Activated CD4-positive, alpha-beta T cell treated with anti-CD3 and anti-CD28 coated beads for 36 hours (primary cell): ENCODE measurements around the gene CTXN1. TPM values are rescaled to one million over a fixed set of nuclear protein-coding genes. Genes with fewer than 3 reads are reported as not detected.

ENCODE experiments used
- ATAC-seq: fragments of 200-7000 bp; cut with Tn5 transposase; one replicate; pipeline ENCODE4 v1.10.0; 2021; ENCODE audit warnings: mild to moderate bottlenecking, moderate library complexity
- CTCF ChIA-PET: fragments of 350-600 bp; sonication (Branson Sonifier 250); formaldehyde crosslinking; loops from one replicate; lab custom pipeline; 2021; ENCODE audit warnings: antibody characterized with exemption; lab: Charles Lee
- POLR2A ChIA-PET: fragments of 350-600 bp; sonication (Branson Sonifier 250); formaldehyde crosslinking; loops from one replicate; lab custom pipeline; 2021; ENCODE audit warnings: antibody characterized with exemption, inconsistent platforms; lab: Charles Lee
- DNase-seq: peaks from one replicate; pipeline ENCODE4 v3.0.0-alpha.2; 2020
- H3K27ac Mint-ChIP-seq: one replicate; pipeline ENCODE4 v1.8.0; 2021; ENCODE audit warnings: mixed read lengths
- H3K27me3 Mint-ChIP-seq: one replicate; pipeline ENCODE4 v1.8.0; 2021; ENCODE audit warnings: mixed read lengths
- H3K36me3 Mint-ChIP-seq: one replicate; pipeline ENCODE4 v1.8.0; 2021; ENCODE audit warnings: low read depth, mixed read lengths
- H3K4me1 Mint-ChIP-seq: one replicate; pipeline ENCODE4 v1.8.0; 2021; ENCODE audit warnings: mixed read lengths
- H3K4me3 Mint-ChIP-seq: one replicate; pipeline ENCODE4 v1.8.0; 2021; ENCODE audit warnings: mild to moderate bottlenecking, moderate library complexity, mixed read lengths
- H3K9me3 Mint-ChIP-seq: one replicate; pipeline ENCODE4 v1.8.0; 2021; ENCODE audit warnings: low read depth, mixed read lengths
- intact Hi-C, 2 experiments: fragments of 100-400 bp; cut with DNase I in 1 of 2; cut with micrococcal nuclease in 1 of 2; formaldehyde crosslinking; loops; one replicate each; pipeline versions ENCODE4 v1.14.2 to v1.15.1; 2022 to 2024; cut with DNase I, micrococcal nuclease
- total RNA-seq, 2 experiments: library from RNA; stranded (reverse); gene quantifications; one replicate each; pipeline ENCODE4 v1.2.3, GENCODE V29; 2021

The CTXN1 gene
- total RNA-seq, 2 experiments from 2014 or later = 0.47 to 0.82 TPM

DNA sequence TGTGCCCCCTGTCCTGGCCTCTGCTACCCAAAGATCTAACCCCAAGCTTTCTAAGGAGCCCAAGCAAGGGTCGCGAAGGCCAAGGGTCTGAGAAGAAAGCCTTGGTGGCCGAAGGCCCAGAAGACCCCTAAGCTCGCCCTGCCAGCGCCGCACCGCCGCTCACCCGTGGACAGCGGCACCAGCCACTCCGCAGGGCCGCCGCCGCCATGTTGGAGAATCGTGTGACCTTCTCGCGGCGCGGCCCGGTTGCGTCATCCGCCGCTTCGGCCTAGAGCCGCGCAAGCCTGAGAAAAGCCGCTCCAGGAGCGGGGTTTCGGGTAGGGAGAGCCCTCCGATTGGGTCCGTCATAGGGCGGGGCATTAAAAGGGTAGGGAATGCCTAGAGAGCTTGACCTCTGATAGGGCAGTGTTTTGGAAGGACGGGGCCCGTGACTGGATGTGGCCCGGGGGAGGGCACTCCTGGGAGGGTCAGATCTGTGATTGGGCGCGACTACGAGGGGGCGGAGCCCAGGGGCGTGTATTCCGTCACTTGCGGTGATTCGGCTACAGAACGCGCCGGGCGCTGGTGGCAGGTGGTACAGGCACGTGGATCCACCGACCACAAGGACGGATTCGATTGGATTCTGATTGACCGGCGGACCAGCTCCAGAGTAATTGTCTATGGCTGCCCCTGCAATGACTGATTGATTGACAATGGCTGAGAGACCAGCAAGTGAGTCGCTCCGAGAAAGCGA, 17.7 kb upstream of the CTXN1 start, which contains the start of gene TIMM44:
TSS of gene TIMM44 (minus strand) at position 223 of the 733 bp plus-strand sequence. CDS start at position 208, 15 bp downstream.
- POLR2A ChIA-PET = interaction anchor here (0.5 to 2.3 kb wide), 11 partner anchors 14 to 762 kb away, joined by 3 to 10 read pairs (median 3); partner anchors contain the start of genes MAP2K7, PET100, SNAPC2 and XAB2
- peak within 1 kb of the TSS; percentile 90 for H3K4me3 Mint-ChIP-seq
- H3K4me1 Mint-ChIP-seq = peaks cover 30% of the 10 kb centered on the region
- intact Hi-C loops = loop anchor here (1.0 to 10.0 kb wide), 18 partner anchors 18 to 447 kb away; partner anchors contain the start of genes ELAVL1 (in 2 of the 2), MAP2K7 (in 2 of the 2), NDUFA7 (in 2 of the 2) and RPS28 (in 2 of the 2)
- H3K36me3 Mint-ChIP-seq = peaks cover 18% of the 10 kb centered on the region
- no peaks in the 10 kb centered on the region for H3K9me3 Mint-ChIP-seq
- H3K27me3 Mint-ChIP-seq = no peaks in the 10 kb centered on the region
- DNase-seq (peak; percentile 99), ATAC-seq (peak; percentile 99)
- CTCF ChIA-PET = interaction anchor here (0.5 to 2.4 kb wide), 32 partner anchors 8 to 592 kb away, joined by 3 to 24 read pairs (median 4); partner anchors contain the start of genes CTXN1, ELAVL1, MAP2K7 and MARCHF2
- H3K27ac Mint-ChIP-seq = peak within 1 kb of the TSS; percentile 90

DNA sequence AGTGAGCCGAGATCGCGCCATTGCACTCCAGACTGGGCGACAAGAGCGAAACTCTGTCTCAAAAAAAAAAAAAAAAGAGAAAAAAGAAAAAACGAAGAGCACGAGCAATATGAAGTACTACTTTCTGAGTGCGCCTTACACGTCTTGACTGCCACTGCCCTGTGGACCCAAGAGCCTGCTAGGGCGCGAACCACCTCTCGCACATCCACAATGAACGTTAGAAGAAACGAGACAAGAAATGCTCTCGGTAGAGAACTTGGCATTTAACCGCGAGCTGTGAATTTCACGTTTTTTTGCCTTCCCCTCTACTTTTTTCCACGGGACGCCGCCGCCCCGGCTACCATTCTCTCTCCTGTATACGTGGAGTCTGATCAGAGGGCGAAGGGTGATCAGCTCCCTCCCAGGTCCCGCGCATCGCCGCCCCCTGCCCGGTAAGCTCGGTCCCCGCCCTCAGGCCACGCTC, 17.1 kb upstream of the CTXN1 start:
- Mint-ChIP-seq H3K4me3 (peak overlapping the region; percentile 90), H3K36me3 (peaks cover 18% of the 10 kb centered on the region), H3K9me3 (no peaks in the 10 kb centered on the region), H3K27ac (peak overlapping the region; percentile 90), H3K27me3 (no peaks in the 10 kb centered on the region), H3K4me1 (peaks cover 30% of the 10 kb centered on the region)
- ATAC-seq (peak; percentile 4), DNase-seq (no peak)
- CTCF ChIA-PET = interaction anchor here (0.6 to 2.4 kb wide), 16 partner anchors 9 to 592 kb away, joined by 3 to 24 read pairs (median 4); partner anchors contain the start of genes CTXN1, ELAVL1, MAP2K7 and SNAPC2
- POLR2A ChIA-PET = interaction anchor here (0.6 to 2.3 kb wide), 8 partner anchors 14 to 391 kb away, joined by 3 to 10 read pairs (median 4); partner anchors contain the start of genes MAP2K7, PET100, SNAPC2 and XAB2
- intact Hi-C loops = loop anchor here (1.0 to 10.0 kb wide), 14 partner anchors 18 to 447 kb away; partner anchors contain the start of genes MAP2K7 (in 2 of the 2), NDUFA7 (in 2 of the 2), RPS28 (in 2 of the 2) and SNAPC2 (in 2 of the 2)

DNA sequence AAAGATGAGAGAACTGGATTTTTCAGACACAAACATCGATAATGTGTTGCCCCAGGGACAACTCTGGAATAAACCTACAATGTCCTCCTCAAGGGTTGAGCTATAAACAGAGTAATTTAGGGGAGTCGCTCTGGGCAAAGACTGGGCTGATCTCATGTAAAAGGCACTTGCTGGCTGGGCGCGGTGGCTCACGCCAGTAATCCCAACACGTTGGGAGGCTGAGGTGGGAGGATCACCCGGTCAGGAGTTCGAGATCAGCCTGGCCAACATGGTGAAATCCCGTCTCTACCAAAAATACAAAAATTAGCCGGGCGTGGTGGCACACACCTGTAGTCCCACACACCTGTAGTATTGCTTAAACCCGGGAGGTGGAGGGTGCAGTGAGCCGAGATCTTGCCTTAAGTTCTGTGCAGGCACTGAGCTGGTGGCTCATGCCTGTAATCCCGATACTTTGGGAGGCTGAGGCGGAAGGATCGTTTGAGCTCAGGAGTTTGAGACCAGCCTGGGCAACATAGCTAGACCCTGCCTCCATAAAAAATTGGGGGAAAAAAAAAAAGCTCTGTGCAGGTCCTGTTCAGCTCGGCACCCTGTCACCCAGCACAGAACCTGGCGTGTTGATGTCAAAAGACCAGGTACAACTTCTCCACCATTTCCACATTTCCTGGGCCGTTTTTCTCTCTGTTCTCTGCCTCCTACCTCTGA, 16.1 kb upstream of the CTXN1 start:
- H3K27me3 Mint-ChIP-seq = no peaks in the 10 kb centered on the region
- peaks cover 30% of the 10 kb centered on the region for H3K4me1 Mint-ChIP-seq
- peaks cover 23% of the 10 kb centered on the region for H3K36me3 Mint-ChIP-seq
- ChIA-PET POLR2A (interaction anchor here (0.6 to 0.9 kb wide), 2 partner anchors 13 to 140 kb away, joined by 3 to 5 read pairs; no protein-coding TSS in a partner anchor), CTCF (interaction anchor here (2.2 kb wide), 1 partner anchor 81 kb away, joined by 7 read pairs; no protein-coding TSS in a partner anchor)
- H3K9me3 Mint-ChIP-seq = no peaks in the 10 kb centered on the region
- DNase-seq = no peak
- no peak overlapping the region for H3K27ac Mint-ChIP-seq
- ATAC-seq = no peak
- intact Hi-C loops = loop anchor here in 1 of 2 experiments (5.0 to 10.0 kb wide), 2 partner anchors 313 to 380 kb away; partner anchors contain the start of genes NDUFA7 and RPS28
- peak overlapping the region; percentile 90 for H3K4me3 Mint-ChIP-seq

DNA sequence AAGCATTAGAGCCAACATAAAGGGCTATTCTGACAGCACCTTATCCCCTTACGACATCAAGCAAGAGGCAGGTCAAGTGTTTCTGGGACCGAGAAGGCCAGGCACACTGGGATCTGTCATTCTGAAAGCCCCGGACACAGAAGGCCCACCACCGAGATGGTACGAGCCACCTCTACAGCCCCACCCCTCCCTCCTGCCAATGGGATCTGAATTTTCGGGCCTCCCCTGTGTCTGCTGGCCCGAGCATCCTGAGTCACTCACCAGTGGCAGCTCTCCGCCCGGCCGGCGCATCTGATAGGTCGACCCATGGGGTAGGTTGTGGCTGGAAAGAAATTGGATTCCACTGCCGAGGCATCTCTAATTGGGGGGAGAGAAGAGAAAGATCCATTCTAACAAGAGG, 14.9 kb upstream of the CTXN1 start:
- no peaks in the 10 kb centered on the region for H3K27me3 Mint-ChIP-seq
- no peaks in the 10 kb centered on the region for H3K9me3 Mint-ChIP-seq
- ATAC-seq = no peak
- H3K27ac Mint-ChIP-seq = peak overlapping the region; percentile 25
- no peak overlapping the region for H3K4me3 Mint-ChIP-seq
- DNase-seq = no peak
- H3K36me3 Mint-ChIP-seq = peaks cover 29% of the 10 kb centered on the region
- peaks cover 30% of the 10 kb centered on the region for H3K4me1 Mint-ChIP-seq
- ChIA-PET CTCF (interaction anchor here (0.8 to 2.2 kb wide), 2 partner anchors 12 to 79 kb away, joined by 4 to 7 read pairs; no protein-coding TSS in a partner anchor), POLR2A (no interaction called here)
- intact Hi-C loops = loop anchor here in 1 of 2 experiments (5.0 to 10.0 kb wide), 2 partner anchors 314 to 381 kb away; partner anchors contain the start of genes NDUFA7 and RPS28

DNA sequence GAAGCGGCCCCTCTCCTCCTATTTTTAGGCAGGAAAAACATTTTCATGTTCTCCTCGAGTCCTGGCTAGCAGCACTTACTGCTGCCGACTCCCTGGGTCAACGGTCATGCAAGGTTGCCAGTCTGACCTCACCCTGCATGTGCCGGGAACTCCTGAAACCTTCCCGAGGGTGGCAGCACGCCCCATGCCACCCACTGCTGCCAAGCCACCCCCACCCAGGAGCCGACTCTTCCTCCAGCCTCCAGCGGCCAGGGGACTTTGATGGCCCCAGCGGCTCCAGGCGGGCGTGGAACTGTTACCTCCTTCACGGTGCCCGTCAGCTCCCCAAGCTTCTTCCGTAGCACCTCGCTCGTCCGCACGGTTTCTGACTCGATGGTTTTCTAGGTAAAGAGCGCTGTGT, 8.8 kb upstream of the CTXN1 start:
- Mint-ChIP-seq H3K4me3 (no peak overlapping the region), H3K4me1 (peaks cover 6% of the 10 kb centered on the region), H3K27me3 (no peaks in the 10 kb centered on the region), H3K27ac (no peak overlapping the region), H3K9me3 (no peaks in the 10 kb centered on the region), H3K36me3 (peaks cover 39% of the 10 kb centered on the region)
- DNase-seq (no peak), ATAC-seq (no peak)
- POLR2A ChIA-PET = no interaction called here
- CTCF ChIA-PET = no interaction called here
- intact Hi-C loops = no loop called here

DNA sequence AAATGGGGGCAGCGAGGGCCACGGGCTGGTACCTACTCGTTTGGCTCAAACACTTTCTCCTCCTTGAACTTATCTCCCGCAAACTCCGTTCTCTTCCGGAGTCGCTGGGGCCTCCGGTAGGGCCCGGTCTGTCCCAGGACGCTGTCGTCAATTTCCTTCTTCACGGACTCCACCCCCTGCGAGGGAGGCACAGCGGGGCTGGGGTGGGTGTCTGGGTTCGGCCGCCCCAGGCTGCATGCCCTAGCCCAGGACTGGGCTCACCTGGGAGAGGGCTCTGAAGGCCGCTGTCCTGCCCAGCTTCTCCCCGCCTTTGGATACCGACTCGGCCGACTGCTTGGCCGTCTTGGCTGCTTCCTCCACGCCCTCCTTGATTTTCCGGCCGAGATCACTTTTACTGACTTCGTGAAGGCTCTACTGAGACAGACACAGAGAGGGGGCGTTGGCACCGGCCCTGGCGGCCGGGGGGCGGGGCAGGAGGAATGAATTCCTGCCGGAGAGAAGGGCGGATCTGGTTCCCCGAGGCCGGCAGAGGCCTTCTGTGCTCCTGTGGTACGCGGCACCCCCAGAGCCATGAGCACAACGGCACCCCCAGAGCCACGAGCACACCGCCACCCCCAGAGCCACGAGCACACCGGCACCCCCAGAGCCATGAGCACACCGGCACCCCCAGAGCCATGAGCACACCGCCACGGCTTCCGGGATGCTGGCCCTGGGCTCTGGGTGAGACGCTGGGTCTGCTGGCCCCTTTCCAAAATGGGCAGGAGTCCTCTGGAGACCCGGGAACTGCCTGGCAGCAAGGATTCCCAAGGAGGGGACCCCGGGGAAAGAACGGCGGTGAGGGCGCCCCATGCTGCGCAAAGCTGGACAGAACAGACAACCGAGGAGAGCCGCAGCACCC, 8.1 kb upstream of the CTXN1 start:
- intact Hi-C loops = no loop called here
- Mint-ChIP-seq H3K27me3 (no peaks in the 10 kb centered on the region), H3K4me3 (no peak overlapping the region), H3K27ac (no peak overlapping the region), H3K4me1 (peaks cover 11% of the 10 kb centered on the region), H3K9me3 (no peaks in the 10 kb centered on the region), H3K36me3 (peaks cover 40% of the 10 kb centered on the region)
- ATAC-seq (no peak), DNase-seq (no peak)
- ChIA-PET POLR2A (no interaction called here), CTCF (no interaction called here)

DNA sequence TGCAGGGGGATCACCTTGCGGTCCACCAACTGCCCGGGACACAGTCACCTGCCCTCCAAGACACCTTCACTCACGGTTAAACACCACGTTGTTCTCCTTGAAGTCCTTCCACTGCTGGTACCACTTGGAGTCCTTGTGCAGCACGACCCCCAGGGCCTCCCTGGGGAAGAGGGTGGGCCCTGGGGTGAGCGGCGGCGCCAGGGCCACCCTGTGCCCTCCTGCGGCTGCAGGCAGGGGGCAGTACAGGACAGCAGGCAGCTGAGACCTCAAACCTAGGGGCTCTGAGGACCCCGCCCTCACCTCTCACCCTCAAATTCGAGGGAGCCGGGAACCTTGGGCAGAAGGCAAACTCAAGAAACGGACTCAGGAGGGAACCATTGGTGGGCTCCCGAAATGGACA, 7.5 kb upstream of the CTXN1 start:
- peaks cover 12% of the 10 kb centered on the region for H3K4me1 Mint-ChIP-seq
- intact Hi-C loops = no loop called here
- H3K4me3 Mint-ChIP-seq = no peak overlapping the region
- ATAC-seq = no peak
- H3K27me3 Mint-ChIP-seq = no peaks in the 10 kb centered on the region
- ChIA-PET CTCF (no interaction called here), POLR2A (no interaction called here)
- H3K9me3 Mint-ChIP-seq = no peaks in the 10 kb centered on the region
- peaks cover 39% of the 10 kb centered on the region for H3K36me3 Mint-ChIP-seq
- no peak overlapping the region for H3K27ac Mint-ChIP-seq
- no peak for DNase-seq

DNA sequence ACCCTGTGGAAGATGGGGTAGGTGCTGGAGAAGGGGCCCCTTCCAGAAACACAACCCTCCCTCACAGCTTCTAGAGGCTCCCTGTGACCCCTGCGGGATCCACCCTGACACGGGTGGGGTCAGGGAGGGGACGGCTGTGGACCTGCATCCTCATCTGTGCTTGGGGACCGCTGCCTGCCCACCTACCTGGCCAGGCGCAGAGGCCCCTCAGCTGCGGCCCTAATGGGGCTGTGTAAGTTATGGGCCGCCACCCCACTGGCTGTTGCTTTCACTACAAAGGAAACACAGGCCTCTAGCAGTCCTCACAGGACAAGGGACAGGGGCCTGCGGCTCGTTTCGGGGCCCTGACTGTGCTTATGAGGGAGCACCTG, 7.0 kb upstream of the CTXN1 start:
- Mint-ChIP-seq H3K4me3 (no peak overlapping the region), H3K9me3 (no peaks in the 10 kb centered on the region), H3K4me1 (peaks cover 16% of the 10 kb centered on the region), H3K27me3 (no peaks in the 10 kb centered on the region), H3K27ac (no peak overlapping the region), H3K36me3 (peaks cover 39% of the 10 kb centered on the region)
- intact Hi-C loops = no loop called here
- ChIA-PET CTCF (no interaction called here), POLR2A (no interaction called here)
- DNase-seq = no peak
- ATAC-seq = no peak

DNA sequence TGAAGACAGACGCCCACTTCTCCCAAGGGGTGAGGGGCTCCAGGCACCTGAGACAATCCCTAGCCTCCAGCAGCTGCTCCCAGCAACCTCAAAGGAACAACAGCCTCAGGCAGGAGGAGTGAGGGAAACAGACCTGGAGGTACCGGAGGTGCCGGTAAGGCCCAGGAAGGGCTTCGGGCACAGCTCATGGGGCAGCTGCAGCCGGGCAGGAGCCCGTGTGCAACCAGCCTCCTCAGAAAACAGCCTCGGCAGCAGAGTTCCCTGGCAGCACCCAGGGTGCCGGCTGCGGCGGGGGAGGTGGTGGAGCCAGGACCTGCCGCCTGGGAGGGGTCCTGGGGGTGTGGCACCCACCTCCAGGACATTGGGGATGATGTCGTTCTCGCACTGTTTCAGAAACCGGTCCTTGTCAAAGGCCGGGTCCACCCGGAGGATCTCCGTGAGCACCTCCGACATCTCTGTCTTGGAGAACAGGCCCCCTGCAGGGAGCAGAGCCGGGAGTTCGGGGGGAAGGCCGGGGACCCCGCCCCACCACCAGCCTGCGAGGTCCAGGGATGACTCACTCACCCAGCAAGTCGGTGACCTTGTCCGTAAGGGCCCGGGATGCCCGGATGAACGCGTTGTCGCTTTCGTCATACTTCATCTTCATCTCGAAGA, 6.5 kb upstream of the CTXN1 start:
- POLR2A ChIA-PET = no interaction called here
- Mint-ChIP-seq H3K27me3 (no peaks in the 10 kb centered on the region), H3K36me3 (peaks cover 35% of the 10 kb centered on the region), H3K4me1 (peaks cover 16% of the 10 kb centered on the region), H3K9me3 (no peaks in the 10 kb centered on the region), H3K27ac (no peak overlapping the region), H3K4me3 (no peak overlapping the region)
- ATAC-seq = no peak
- intact Hi-C loops = no loop called here
- DNase-seq = no peak
- CTCF ChIA-PET = no interaction called here
